Measurements from ENCODE around the gene THSD1. TPM values are rescaled to one million over a fixed set of nuclear protein-coding genes. Genes with fewer than 3 reads are reported as not detected.
A peak's percentile ranks its signal among the peaks of the same experiment; 100 is the strongest.

Gene THSD1
- total RNA-seq, 4 donors from 2014 or later: 0.64 to 7.3 (median 4.8) TPM

GRCh38 chr13:52452470-52452869 is 46.5 kb upstream of the THSD1 start:
- no peaks in the 10 kb centered on the region for H3K27me3 ChIP-seq
- no peaks in the 10 kb centered on the region for H3K9me3 ChIP-seq
- no peak for DNase-seq
- peaks cover 17 to 71% (median 31%) of the 10 kb centered on the region in 3 donors for H3K4me1 ChIP-seq
- H3K36me3 ChIP-seq: peaks cover 0 to 5% (median 0%) of the 10 kb centered on the region in 3 donors
- H3K27ac ChIP-seq: peak overlapping the region in 1 of 4 donors; percentile 14
- TF ChIP-seq CTCF (IDR thresholded peaks at IDR 0.05) (no peak), POLR2A (IDR thresholded peaks at IDR 0.05) (no peak)
- no peak overlapping the region for H3K4me3 ChIP-seq
- intact Hi-C loops (cut with DNase I): no loop called here
- WGBS, 2 donors: 54 to 61% methylated on average over 2 of the region's 2 CpGs

GRCh38 chr13:52451135-52451804 is 45.3 kb upstream of the THSD1 start:
- no peak for DNase-seq
- TF ChIP-seq POLR2A (IDR thresholded peaks at IDR 0.05) (no peak), CTCF (IDR thresholded peaks at IDR 0.05) (no peak)
- Histone ChIP-seq H3K36me3 (no peaks in the 10 kb centered on the region), H3K27me3 (no peaks in the 10 kb centered on the region), H3K4me3 (no peak overlapping the region), H3K9me3 (no peaks in the 10 kb centered on the region), H3K4me1 (peaks cover 17 to 71% (median 31%) of the 10 kb centered on the region in 3 donors), H3K27ac (peak overlapping the region in 1 of 4 donors; percentile 99)
- WGBS, 2 donors: 92 to 93% methylated on average over 21 to 23 of the region's 24 CpGs
- intact Hi-C loops (cut with DNase I): no loop called here

- Histone ChIP-seq H3K36me3 (no peaks in the 10 kb centered on the region), H3K4me3 (peak overlapping the region; percentile 75 to 96 (median 89)), H3K9me3 (no peaks in the 10 kb centered on the region), H3K27ac (peak overlapping the region in 3 of 4 donors; percentile 99), H3K4me1 (peaks cover 17 to 71% (median 28%) of the 10 kb centered on the region in 3 donors), H3K27me3 (no peaks in the 10 kb centered on the region)
- DNase-seq: no peak
- 10 to 18% methylated on average over 4 to 7 of the region's 8 CpGs for WGBS, 2 donors
- intact Hi-C loops (cut with DNase I): no loop called here
- TF ChIP-seq POLR2A (IDR thresholded peaks at IDR 0.05) (no peak), CTCF (IDR thresholded peaks at IDR 0.05) (peak in 1 of 6 experiments; percentile 40)
Observed at GRCh38 chr13:52450793-52451116, 44.8 kb upstream of the THSD1 start.

GRCh38 chr13:52450012-52450792 is 44.2 kb upstream of the THSD1 start, which contains the start of gene VPS36:
VPS36 (minus strand) TSS chr13:52450634; CDS start chr13:52450594, 40 bp downstream.
- peak in 3 of 4 donors; percentile 24 to 89 (median 82) for TF ChIP-seq POLR2A (IDR thresholded peaks at IDR 0.05)
- peak; percentile 98 to 100 (median 100) for TF ChIP-seq CTCF (IDR thresholded peaks at IDR 0.05)
- intact Hi-C loops (cut with DNase I): no loop called here
- H3K4me1 ChIP-seq: peaks cover 17 to 72% (median 28%) of the 10 kb centered on the region in 3 donors
- WGBS, 2 donors: 0% methylated on average over 23 of the region's 105 CpGs; no CpG with 5 or more reads in 1 of the 2 donors
- no peaks in the 10 kb centered on the region for H3K9me3 ChIP-seq
- peaks cover 0 to 2% (median 0%) of the 10 kb centered on the region in 3 donors for H3K36me3 ChIP-seq
- peak; percentile 67 for DNase-seq
- H3K27me3 ChIP-seq: no peaks in the 10 kb centered on the region
- peak within 1 kb of the TSS; percentile 91 to 99 (median 99) for H3K27ac ChIP-seq
- H3K4me3 ChIP-seq: peak within 1 kb of the TSS; percentile 75 to 96 (median 89)

All from esophagus squamous epithelium (tissue), 5 donors.